ENCODE measurements around the gene LRRC4C.

GRCh38 chr11:40291741-40292140 is 1167.7 kb downstream of the LRRC4C start:
- TF ChIP-seq CTCF (IDR thresholded peaks at IDR 0.05) (no peak), POLR2A (IDR thresholded peaks at IDR 0.05) (no peak)

All from Peyer's patch (tissue), 4 donors.